B cell (primary cell): Measurements from ENCODE around the gene HES5. TPM values are rescaled to one million over a fixed set of nuclear protein-coding genes. Genes with fewer than 3 reads are reported as not detected.
A peak's percentile ranks its signal among the peaks of the same experiment; 100 is the strongest.

Experiments
- ATAC-seq: fragments of 200-7000 bp; cut with Tn5 transposase; one replicate; pipeline ENCODE4 v1.10.0; 2021; ENCODE audit warnings: low read depth, mild to moderate bottlenecking, moderate number of reproducible peaks, moderate library complexity
- CTCF ChIA-PET: fragments of 350-600 bp; sonication (Branson Sonifier 250); formaldehyde crosslinking; loops from one replicate; lab custom pipeline; 2021; ENCODE audit warnings: antibody characterized with exemption, inconsistent platforms; lab: Charles Lee
- POLR2A ChIA-PET: fragments of 350-600 bp; sonication (Branson Sonifier 250); formaldehyde crosslinking; loops from one replicate; lab custom pipeline; 2021; ENCODE audit warnings: antibody characterized with exemption; lab: Charles Lee
- DNase-seq: peaks from one replicate; pipeline ENCODE4 v3.0.0; 2013
- H2AFZ ChIP-seq: 2 replicates; pipeline ENCODE4 v1.6.1; 2012; ENCODE audit warnings: mild to moderate bottlenecking, low read depth, low read length; ENCODE audit not compliant: insufficient read depth, poor library complexity, severe bottlenecking
- H3K27ac ChIP-seq, 2 donors: 1 replicate in 1 of 2; 2 replicates in 1 of 2; pipeline ENCODE4 v1.5.1; 2012 to 2013; ENCODE audit warnings: low read length in 2 of 2, mild to moderate bottlenecking in 2 of 2, moderate library complexity in 1 of 2
- H3K27me3 ChIP-seq, 4 experiments: fragments of 200-600 bp in 1 of 4; sonication (generic) in 1 of 4; replicated peaks in 1 of 4; 1 replicate in 2 of 4; 2 replicates in 2 of 4; pipeline versions ENCODE4 v1.6.1 to v1.7.0; 2013 to 2016; ENCODE audit warnings: low read length in 3 of 4, mild to moderate bottlenecking in 2 of 4, mixed read lengths in 1 of 4, moderate library complexity in 1 of 4; ENCODE audit not compliant: insufficient read depth in 4 of 4, control insufficient read depth in 3 of 4; ENCODE audit errors: control extremely low read depth in 1 of 4
- H3K36me3 ChIP-seq, 2 experiments: replicated peaks in 1 of 2; 1 replicate in 1 of 2; 2 replicates in 1 of 2; pipeline versions ENCODE4 v1.6.1 to v1.7.1; 2013; ENCODE audit warnings: low read length in 1 of 2; ENCODE audit not compliant: insufficient read depth in 2 of 2, control insufficient read depth in 1 of 2; ENCODE audit errors: control extremely low read depth in 1 of 2, extremely low read depth in 1 of 2
- H3K4me1 ChIP-seq, 2 donors: fragments of 200-600 bp in 1 of 2; sonication (generic) in 1 of 2; 1 replicate in 1 of 2; 2 replicates in 1 of 2; pipeline versions ENCODE4 v1.5.1 to v1.6.1; 2013 to 2017; ENCODE audit warnings: low read length in 2 of 2; ENCODE audit not compliant: control insufficient read depth in 2 of 2, insufficient read depth in 2 of 2
- H3K4me2 ChIP-seq: replicated peaks from 2 replicates; pipeline ENCODE3; 2012; ENCODE audit warnings: mild to moderate bottlenecking, low read depth, low read length; ENCODE audit not compliant: poor library complexity, severe bottlenecking
- H3K4me3 ChIP-seq, 5 experiments: fragments of 200-600 bp in 1 of 5; sonication (generic) in 1 of 5; 1 replicate in 3 of 5; 2 replicates in 2 of 5; pipeline versions ENCODE4 v1.5.1 to v1.7.0; 2011 to 2016; ENCODE audit warnings: low read length in 4 of 5, mild to moderate bottlenecking in 4 of 5, low read depth in 2 of 5, control low read depth in 1 of 5, moderate library complexity in 1 of 5; ENCODE audit not compliant: insufficient read depth in 1 of 5; ENCODE audit errors: control extremely low read depth in 1 of 5, extremely low read depth in 1 of 5
- H3K79me2 ChIP-seq: fragments of 200-600 bp; sonication (generic); one replicate; pipeline ENCODE4 v1.6.0; 2016; ENCODE audit warnings: low read length; ENCODE audit not compliant: control insufficient read depth, insufficient read depth
- H3K9ac ChIP-seq: fragments of 200-600 bp; sonication (generic); 2 replicates; pipeline ENCODE4 v1.6.1; 2017; ENCODE audit warnings: mild to moderate bottlenecking, low read length, moderate library complexity
- H3K9me3 ChIP-seq, 3 donors: one replicate each; pipeline versions ENCODE4 v1.6.1 to v1.7.1; 2013; ENCODE audit warnings: low read length in 2 of 3; ENCODE audit not compliant: control insufficient read depth in 2 of 3, insufficient read depth in 1 of 3; ENCODE audit errors: control extremely low read depth in 1 of 3
- H4K20me1 ChIP-seq: 2 replicates; pipeline ENCODE4 v1.6.0; 2012; ENCODE audit warnings: mild to moderate bottlenecking, low read length; ENCODE audit not compliant: insufficient read depth, control insufficient read depth, poor library complexity, severe bottlenecking
- H3K27ac Mint-ChIP-seq: one replicate; pipeline ENCODE4 v1.8.0; 2021; ENCODE audit warnings: mixed read lengths
- H3K27me3 Mint-ChIP-seq: one replicate; pipeline ENCODE4 v1.8.0; 2021; ENCODE audit warnings: mixed read lengths
- H3K4me1 Mint-ChIP-seq: one replicate; pipeline ENCODE4 v1.8.0; 2021; ENCODE audit warnings: mixed read lengths
- H3K4me3 Mint-ChIP-seq: one replicate; pipeline ENCODE4 v1.8.0; 2021; ENCODE audit warnings: mixed read lengths
- H3K9me3 Mint-ChIP-seq: one replicate; pipeline ENCODE4 v1.8.0; 2022; ENCODE audit warnings: mixed read lengths; ENCODE audit not compliant: insufficient read depth
- CTCF ChIP-seq: fragments of 200-600 bp; IDR thresholded peaks from one replicate; pipeline ENCODE4 v1.8.0; 2022; ENCODE audit warnings: antibody characterized with exemption, mild to moderate bottlenecking
- EZH2 ChIP-seq: IDR thresholded peaks from 2 replicates; pipeline ENCODE4 v1.6.1; 2012; ENCODE audit warnings: borderline replicate concordance, low read depth, mild to moderate bottlenecking, moderate library complexity, low read length; ENCODE audit not compliant: insufficient read depth, poor library complexity, severe bottlenecking
- WGBS: methylation state at CpG from one replicate; pipeline ENCODE4 v1.1.5; 2013; ENCODE audit warnings: missing lambda C conversion rate; ENCODE audit not compliant: insufficient coverage; 5-methylcytosine and 5-hydroxymethylcytosine counted together
- intact Hi-C: fragments of 100-400 bp; cut with micrococcal nuclease; formaldehyde crosslinking; loops from one replicate; pipeline ENCODE4 v1.10.0; 2022
- polyA plus RNA-seq: library from polyadenylated mRNA; depleted of rRNA; stranded (reverse); fragments of >200 nt; gene quantifications from 2 replicates; pipeline ENCODE4 v1.2.3, GENCODE V29; 2012
- total RNA-seq, 2 donors: library from RNA; stranded (reverse); fragments of 120-200 nt in 1 of 2; gene quantifications; 1 replicate in 1 of 2; 2 replicates in 1 of 2; pipeline versions ENCODE4 v1.2.3 to v1.2.4, GENCODE V29; 2013 to 2022

The HES5 gene
- total and polyA plus RNA-seq, 2 donors (not counting 1 experiment from before 2014, with no cell fraction given): not detected

DNA sequence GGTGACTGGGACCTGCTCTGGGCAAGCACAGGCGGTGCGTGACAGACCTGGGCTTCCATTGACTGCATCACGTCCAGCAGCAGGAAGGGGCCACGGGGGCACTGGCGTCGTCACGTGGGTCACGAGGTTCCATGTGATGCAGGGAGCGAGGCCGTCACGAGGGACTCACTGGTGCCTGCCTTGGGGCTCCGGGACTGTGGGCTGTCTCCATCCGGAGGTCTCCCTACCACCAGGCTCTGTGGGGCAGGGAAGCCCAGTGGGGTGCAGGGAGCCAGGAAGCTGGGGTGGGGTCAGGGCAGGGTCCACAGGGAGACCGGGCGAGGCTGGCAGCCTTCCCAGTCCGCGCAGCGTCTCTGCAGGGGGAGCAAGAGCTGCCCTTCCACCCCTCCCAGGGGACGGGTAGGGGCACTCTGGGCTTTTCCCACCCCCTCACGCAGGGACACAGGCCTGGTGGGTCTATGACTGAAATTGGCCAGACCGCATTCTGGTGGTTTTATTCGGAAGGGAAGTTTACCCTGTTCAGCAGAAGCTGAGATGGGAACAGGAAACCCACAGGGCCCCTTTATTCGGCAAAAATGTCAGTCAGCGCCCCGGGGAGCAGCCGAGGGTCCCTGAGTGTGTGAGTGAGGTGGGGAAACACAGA is 25.7 kb upstream of the HES5 start:
- Histone ChIP-seq H4K20me1 (peaks cover 19% of the 10 kb centered on the region), H3K79me2 (peaks cover 31% of the 10 kb centered on the region), H2AFZ (peak overlapping the region; percentile 74), H3K4me2 (peak overlapping the region; percentile 100), H3K9me3 (peaks cover 0 to 3% (median 0%) of the 10 kb centered on the region in 3 donors), H3K4me3 (peak overlapping the region; percentile 82 to 91 (median 85)), H3K27ac (peak overlapping the region; percentile 87 to 99), H3K4me1 (peaks cover 33 to 46% of the 10 kb centered on the region in 2 donors), H3K9ac (peak overlapping the region; percentile 90), H3K36me3 (peaks cover 0 to 29% of the 10 kb centered on the region in 2 experiments), H3K27me3 (no peaks in the 10 kb centered on the region)
- TF ChIP-seq EZH2 (no peak), CTCF (no peak)
- peak; percentile 92 for DNase-seq
- under 1% methylated on average over 25 of the region's 26 CpGs for WGBS
- H3K4me1 Mint-ChIP-seq: peaks cover 51% of the 10 kb centered on the region
- no peaks in the 10 kb centered on the region for H3K9me3 Mint-ChIP-seq
- peak overlapping the region; percentile 97 for H3K27ac Mint-ChIP-seq
- ATAC-seq: peak; percentile 50
- CTCF ChIA-PET: interaction anchor here (0.6 to 3.9 kb wide), 18 partner anchors 8 to 869 kb away, joined by 3 to 47 read pairs (median 6); partner anchors contain the start of genes FAAP20, PANK4 and PRXL2B
- H3K27me3 Mint-ChIP-seq: no peaks in the 10 kb centered on the region
- peak overlapping the region; percentile 95 for H3K4me3 Mint-ChIP-seq
- POLR2A ChIA-PET: interaction anchor here (0.8 to 3.0 kb wide), 9 partner anchors 9 to 140 kb away, joined by 3 to 77 read pairs (median 7); partner anchors contain the start of genes PANK4 and PRXL2B
- intact Hi-C loops: loop anchor here (1.0 kb wide), 4 partner anchors 7 to 88 kb away; no protein-coding TSS in a partner anchor
